GM12872 (cell line): ENCODE measurements around the gene G2E3.

ENCODE experiments used
- TF ChIP-seq, protein P1 (sequence below): IDR thresholded peaks from 3 replicates; pipeline ENCODE4 v1.5.1; 2011; ENCODE audit warnings: low read depth, mild to moderate bottlenecking, low read length, moderate library complexity; ENCODE audit not compliant: insufficient read depth

Gene G2E3

DNA sequence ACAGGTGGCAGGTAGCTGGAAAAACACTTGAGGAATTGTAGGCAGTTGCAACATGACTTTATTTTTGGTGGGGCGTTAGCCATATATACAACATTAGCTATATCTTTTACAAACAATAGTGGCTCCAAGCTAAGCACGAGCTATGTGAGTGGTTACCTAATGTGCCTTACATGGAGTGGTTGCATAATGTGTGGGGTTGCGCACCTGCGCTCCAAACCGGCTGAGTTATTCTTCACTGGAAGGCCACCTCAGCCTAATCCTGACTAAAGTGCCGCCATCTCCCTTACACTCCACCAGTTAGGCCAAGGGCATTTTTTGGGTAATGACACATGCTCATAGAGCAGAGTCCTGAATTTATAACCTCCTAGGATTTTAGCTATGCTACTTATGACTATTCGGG, 31.8 kb upstream of the G2E3 start:
- TF ChIP-seq, protein P1, sequence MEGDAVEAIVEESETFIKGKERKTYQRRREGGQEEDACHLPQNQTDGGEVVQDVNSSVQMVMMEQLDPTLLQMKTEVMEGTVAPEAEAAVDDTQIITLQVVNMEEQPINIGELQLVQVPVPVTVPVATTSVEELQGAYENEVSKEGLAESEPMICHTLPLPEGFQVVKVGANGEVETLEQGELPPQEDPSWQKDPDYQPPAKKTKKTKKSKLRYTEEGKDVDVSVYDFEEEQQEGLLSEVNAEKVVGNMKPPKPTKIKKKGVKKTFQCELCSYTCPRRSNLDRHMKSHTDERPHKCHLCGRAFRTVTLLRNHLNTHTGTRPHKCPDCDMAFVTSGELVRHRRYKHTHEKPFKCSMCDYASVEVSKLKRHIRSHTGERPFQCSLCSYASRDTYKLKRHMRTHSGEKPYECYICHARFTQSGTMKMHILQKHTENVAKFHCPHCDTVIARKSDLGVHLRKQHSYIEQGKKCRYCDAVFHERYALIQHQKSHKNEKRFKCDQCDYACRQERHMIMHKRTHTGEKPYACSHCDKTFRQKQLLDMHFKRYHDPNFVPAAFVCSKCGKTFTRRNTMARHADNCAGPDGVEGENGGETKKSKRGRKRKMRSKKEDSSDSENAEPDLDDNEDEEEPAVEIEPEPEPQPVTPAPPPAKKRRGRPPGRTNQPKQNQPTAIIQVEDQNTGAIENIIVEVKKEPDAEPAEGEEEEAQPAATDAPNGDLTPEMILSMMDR, result no peak

DNA sequence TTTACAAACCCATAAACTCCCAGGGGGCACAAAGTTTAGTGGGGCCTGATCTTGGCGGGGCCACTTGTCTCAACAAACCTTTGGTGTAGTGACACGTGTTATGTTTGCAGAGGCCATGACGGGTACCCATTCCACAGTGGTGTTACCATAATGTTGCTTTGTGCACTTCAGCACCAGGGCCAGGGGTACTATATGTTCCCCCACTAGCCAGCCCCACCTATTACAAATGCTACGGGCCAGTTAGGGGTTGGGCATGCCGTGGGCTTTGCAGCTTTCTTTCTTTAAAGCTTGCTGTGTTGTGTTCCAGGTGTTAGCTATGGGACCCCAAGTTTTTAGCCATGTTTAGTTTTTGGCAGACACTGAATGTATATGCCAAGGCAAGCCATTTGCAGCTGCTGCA, 30.8 kb upstream of the G2E3 start:
- TF ChIP-seq, protein P1, result no peak

DNA sequence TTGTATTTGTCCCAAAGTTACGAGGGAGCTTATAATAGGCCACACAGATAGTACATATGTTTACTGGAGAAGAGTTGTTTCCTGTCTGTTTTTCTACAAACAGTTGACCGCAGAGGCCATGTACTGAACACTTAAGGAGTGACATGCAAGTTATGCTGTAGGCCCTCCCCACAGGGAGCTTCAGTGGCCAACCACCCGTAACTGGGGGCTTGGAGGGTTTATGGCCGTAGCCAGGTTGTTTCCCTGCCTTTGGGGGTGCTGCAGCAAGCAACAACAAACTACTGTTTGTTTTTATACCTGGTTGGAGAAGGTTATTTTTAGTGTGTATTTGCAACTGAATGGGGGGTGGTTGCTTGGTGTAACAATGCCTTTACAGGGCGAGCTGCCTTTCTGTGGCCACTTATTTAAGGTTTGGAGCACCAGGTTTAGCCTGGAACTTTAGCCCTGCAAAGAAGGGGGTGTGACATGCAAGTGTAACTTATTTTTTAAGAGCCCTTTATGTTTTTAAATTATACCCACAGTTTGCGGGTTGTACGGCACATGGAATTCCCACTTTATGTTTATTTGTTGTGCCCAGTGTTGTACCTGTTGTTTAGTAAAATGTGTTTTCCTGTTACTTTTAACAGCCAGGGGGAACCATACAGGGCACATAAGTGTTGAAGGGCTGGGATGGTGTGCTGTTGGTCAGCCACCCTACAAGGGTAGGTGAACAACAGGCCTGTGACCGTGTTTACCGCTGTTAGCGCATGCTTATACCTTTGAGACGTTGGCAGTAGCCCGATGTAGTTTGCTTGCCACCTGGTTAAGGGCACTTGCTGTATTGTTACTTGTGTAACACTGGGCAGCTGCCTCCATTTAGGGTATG, 29.9 kb upstream of the G2E3 start:
- TF ChIP-seq, protein P1, result no peak

DNA sequence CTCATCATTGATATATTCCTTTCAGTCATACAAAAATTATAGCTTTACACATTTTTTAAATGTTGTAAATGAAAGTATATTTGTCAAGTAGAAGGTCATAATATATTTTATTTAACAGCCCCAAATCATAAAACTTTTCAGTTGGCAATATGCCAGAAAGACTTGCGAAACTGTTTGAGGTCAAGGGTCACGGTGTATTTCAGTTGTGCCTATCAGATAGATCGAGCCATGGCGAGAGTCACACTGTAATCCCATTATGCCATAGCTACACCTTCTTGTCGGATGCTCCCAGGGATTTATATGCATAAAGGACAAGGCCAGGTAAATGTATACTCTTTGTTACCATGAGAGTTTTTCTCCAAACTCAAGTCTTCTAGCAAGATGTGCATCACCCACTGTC, 26.7 kb upstream of the G2E3 start:
- TF ChIP-seq, protein P1, result no peak

DNA sequence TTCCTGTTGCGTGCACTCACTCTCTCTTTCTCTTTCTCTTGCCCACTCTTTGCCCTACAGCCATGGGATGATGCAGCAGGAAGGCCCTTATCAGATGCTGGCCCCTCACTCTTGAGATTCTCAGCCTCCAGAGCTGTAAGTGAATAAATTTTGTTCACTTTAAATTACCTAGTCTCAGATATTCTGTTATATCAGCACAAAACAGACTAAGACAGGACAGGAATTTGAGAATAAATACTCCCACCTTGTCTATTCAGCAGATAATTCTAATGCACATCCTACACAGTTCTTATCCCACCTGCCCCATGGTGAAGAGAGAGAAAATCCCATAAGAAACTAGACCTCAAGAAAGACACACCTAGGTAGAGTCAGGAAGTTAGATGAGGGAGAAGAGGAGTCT, 25.8 kb upstream of the G2E3 start:
- TF ChIP-seq, protein P1, result no peak

DNA sequence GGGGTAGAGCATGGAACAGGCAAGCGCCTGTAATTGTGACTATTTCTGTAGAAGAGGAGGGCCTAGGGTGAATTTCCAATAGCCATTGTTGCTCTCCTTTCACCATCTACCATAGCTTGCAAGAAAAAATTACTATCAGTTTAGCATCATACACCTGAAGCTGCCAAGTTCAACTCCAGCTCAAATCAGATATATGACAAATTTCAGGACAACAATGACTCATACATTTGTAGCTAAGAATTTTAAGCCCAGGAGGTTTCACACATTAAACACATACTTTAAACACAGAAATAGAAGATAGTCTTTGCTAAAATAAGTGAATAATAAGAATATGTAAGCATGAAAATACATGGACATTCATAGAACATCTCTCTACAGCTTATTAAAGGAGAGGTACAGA, 17.6 kb upstream of the G2E3 start:
- TF ChIP-seq, protein P1, result no peak

DNA sequence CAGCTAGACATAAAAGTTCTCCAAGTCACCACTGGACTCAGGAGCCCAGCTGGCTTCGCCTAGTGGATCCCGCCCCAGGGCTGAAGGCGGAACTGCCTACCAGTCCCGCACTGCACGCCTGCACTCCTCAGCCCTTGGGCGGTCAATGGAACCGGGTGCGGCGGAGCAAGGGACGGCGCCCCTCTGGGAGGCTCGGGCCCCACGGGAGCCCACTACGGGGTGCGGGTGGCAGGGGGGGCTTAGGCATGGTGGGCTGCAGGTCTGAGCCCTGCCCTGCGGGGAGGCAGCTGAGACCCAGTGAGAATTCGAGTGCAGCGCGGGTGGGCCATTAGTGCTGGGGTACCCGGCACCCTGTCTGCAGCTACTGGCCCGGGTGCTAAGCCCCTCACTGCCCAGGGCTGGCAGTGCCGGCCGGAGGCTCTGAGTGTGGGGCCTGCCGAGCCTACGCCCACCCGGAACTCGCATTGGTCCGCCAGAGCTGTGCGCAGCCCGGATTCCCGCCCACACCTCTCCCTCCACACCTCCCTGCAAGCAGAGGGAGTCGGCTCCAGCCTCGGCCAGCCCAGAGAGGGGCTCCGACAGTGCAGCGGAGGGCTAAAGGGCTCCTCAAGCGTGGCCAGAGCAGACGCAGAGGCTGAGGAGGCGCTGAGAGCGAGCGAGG, 11.4 kb upstream of the G2E3 start:
- TF ChIP-seq, protein P1, result no peak
